Liver (tissue), 3 donors: ENCODE measurements around the gene HOXC13.

ENCODE experiments used
- ATF3 ChIP-seq: IDR thresholded peaks from 2 replicates; pipeline ENCODE4 v1.6.1; 2016; ENCODE audit warnings: antibody characterized with exemption
- CTCF ChIP-seq: fragments of 150-350 bp; IDR thresholded peaks from 2 replicates; pipeline ENCODE4 v1.5.1; 2017; ENCODE audit warnings: improper control_type of control experiment, low read depth, low read length; ENCODE audit not compliant: missing input control
- EGR1 ChIP-seq, 2 donors: IDR thresholded peaks; 2 replicates each; pipeline ENCODE4 v1.6.1; 2016 to 2018; ENCODE audit warnings: antibody characterized with exemption in 2 of 2, low read depth in 2 of 2
- MAX ChIP-seq: IDR thresholded peaks from 2 replicates; pipeline ENCODE4 v1.6.1; 2016; ENCODE audit warnings: antibody characterized with exemption
- TAF1 ChIP-seq: conservative IDR thresholded peaks from 2 replicates; pipeline ENCODE4 v1.6.1; 2016; ENCODE audit warnings: antibody characterized with exemption, mild to moderate bottlenecking
- YY1 ChIP-seq: IDR thresholded peaks from 2 replicates; pipeline ENCODE4 v1.6.1; 2016; ENCODE audit warnings: antibody characterized with exemption, mild to moderate bottlenecking
- donor health status: healthy.
- donor health status: healthy.

GRCh38 chr12:53964315-53964713 is 25.7 kb downstream of the HOXC13 start:
- TF ChIP-seq TAF1, result no peak
- TF ChIP-seq CTCF, result no peak
- TF ChIP-seq YY1, result no peak
- no peak for TF ChIP-seq ATF3
- no peak for TF ChIP-seq MAX
- TF ChIP-seq EGR1 (IDR thresholded peaks at IDR 0.05; ENCODE audit: low read depth in 2 of 2), result no peak
